Loucy (cell line): ENCODE data around the gene ABHD2.
A peak's percentile ranks its signal among the peaks of the same experiment; 100 is the strongest.

Experiments used
- H2AFZ ChIP-seq: fragments of 200-600 bp; sonication (generic); 2 replicates; pipeline ENCODE4 v1.6.0; 2016; ENCODE audit warnings: antibody characterized with exemption, mild to moderate bottlenecking, low read length, moderate library complexity
- H3F3A ChIP-seq: fragments of 200-600 bp; 2 replicates; pipeline ENCODE4 v1.6.0; 2016; ENCODE audit warnings: antibody characterized with exemption, low read depth, mild to moderate bottlenecking
- H3K27me3 ChIP-seq: fragments of 200-600 bp; sonication (generic); 2 replicates; pipeline ENCODE4 v1.6.1; 2014; ENCODE audit warnings: low read length, mild to moderate bottlenecking; ENCODE audit not compliant: insufficient read depth, poor library complexity, severe bottlenecking
- H3K36me3 ChIP-seq: fragments of 200-600 bp; sonication (generic); 2 replicates; pipeline ENCODE4 v1.6.1; 2016; ENCODE audit warnings: low read length; ENCODE audit not compliant: insufficient read depth
- H3K4me1 ChIP-seq: fragments of 200-600 bp; sonication (generic); 2 replicates; pipeline ENCODE4 v1.5.1; 2014; ENCODE audit warnings: low read length, mild to moderate bottlenecking; ENCODE audit not compliant: insufficient read depth, poor library complexity, severe bottlenecking
- H3K4me2 ChIP-seq: fragments of 200-600 bp; sonication (generic); 2 replicates; pipeline ENCODE4 v1.6.0; 2014; ENCODE audit warnings: antibody characterized with exemption, low read length, low read depth, mild to moderate bottlenecking; ENCODE audit not compliant: poor library complexity, severe bottlenecking
- H3K4me3 ChIP-seq: fragments of 200-600 bp; sonication (generic); 2 replicates; pipeline ENCODE4 v1.5.1; 2014; ENCODE audit warnings: low read length, mild to moderate bottlenecking, mixed read lengths; ENCODE audit not compliant: poor library complexity, severe bottlenecking
- H3K79me2 ChIP-seq: fragments of 200-600 bp; sonication (generic); 2 replicates; pipeline ENCODE4 v1.6.1; 2014; ENCODE audit warnings: low read length; ENCODE audit not compliant: insufficient read depth
- H3K9ac ChIP-seq: fragments of 200-600 bp; sonication (generic); 2 replicates; pipeline ENCODE4 v1.6.0; 2014; ENCODE audit warnings: mild to moderate bottlenecking, low read depth, low read length, moderate library complexity; ENCODE audit not compliant: poor library complexity, severe bottlenecking
- H3K9me2 ChIP-seq: fragments of 200-600 bp; sonication (generic); replicated peaks from 2 replicates; pipeline ENCODE4 v1.6.1; 2016; ENCODE audit warnings: low read depth, low read length, mixed read lengths
- H3K9me3 ChIP-seq: fragments of 200-600 bp; sonication (generic); 2 replicates; pipeline ENCODE4 v1.6.1; 2014; ENCODE audit warnings: mild to moderate bottlenecking, antibody characterized with exemption, low read length, low read depth; ENCODE audit not compliant: insufficient read depth
- H4K20me1 ChIP-seq: fragments of 200-600 bp; sonication (generic); 2 replicates; pipeline ENCODE4 v1.6.0; 2014; ENCODE audit warnings: antibody characterized with exemption, low read length, mild to moderate bottlenecking; ENCODE audit not compliant: insufficient read depth, poor library complexity, severe bottlenecking
- CTCF ChIP-seq: fragments of 200-600 bp; sonication (generic); conservative IDR thresholded peaks from 2 replicates; pipeline ENCODE4 v1.5.1; 2014; ENCODE audit warnings: mild to moderate bottlenecking, antibody characterized with exemption, low read length
- EZH2phosphoT487 ChIP-seq: fragments of 200-600 bp; IDR thresholded peaks from 2 replicates; pipeline ENCODE4 v1.6.1; 2018; ENCODE audit warnings: antibody characterized with exemption, mild to moderate bottlenecking, moderate library complexity, borderline replicate concordance

The ABHD2 gene

GRCh38 chr15:89112341-89112971 lies 24.2 kb downstream of the ABHD2 start:
- H3K79me2 ChIP-seq = peaks cover 14% of the 10 kb centered on the region; the same call in 1 of the 2 replicates
- peaks cover 36% of the 10 kb centered on the region for H3K4me1 ChIP-seq
- no peaks in the 10 kb centered on the region for H4K20me1 ChIP-seq
- H3K9me2 ChIP-seq = no peaks in the 10 kb centered on the region
- no peak overlapping the region for H2AFZ ChIP-seq
- H3K36me3 ChIP-seq = peaks cover 38% of the 10 kb centered on the region; the same call in 1 of the 2 replicates
- no peaks in the 10 kb centered on the region for H3K27me3 ChIP-seq
- TF ChIP-seq CTCF (no peak), EZH2phosphoT487 (no peak)
- H3K4me2 ChIP-seq = peak overlapping the region; percentile 30
- H3K9ac ChIP-seq = peak overlapping the region; percentile 4
- H3F3A ChIP-seq = no peaks in the 10 kb centered on the region
- no peak overlapping the region for H3K4me3 ChIP-seq
- no peaks in the 10 kb centered on the region for H3K9me3 ChIP-seq

DNA sequence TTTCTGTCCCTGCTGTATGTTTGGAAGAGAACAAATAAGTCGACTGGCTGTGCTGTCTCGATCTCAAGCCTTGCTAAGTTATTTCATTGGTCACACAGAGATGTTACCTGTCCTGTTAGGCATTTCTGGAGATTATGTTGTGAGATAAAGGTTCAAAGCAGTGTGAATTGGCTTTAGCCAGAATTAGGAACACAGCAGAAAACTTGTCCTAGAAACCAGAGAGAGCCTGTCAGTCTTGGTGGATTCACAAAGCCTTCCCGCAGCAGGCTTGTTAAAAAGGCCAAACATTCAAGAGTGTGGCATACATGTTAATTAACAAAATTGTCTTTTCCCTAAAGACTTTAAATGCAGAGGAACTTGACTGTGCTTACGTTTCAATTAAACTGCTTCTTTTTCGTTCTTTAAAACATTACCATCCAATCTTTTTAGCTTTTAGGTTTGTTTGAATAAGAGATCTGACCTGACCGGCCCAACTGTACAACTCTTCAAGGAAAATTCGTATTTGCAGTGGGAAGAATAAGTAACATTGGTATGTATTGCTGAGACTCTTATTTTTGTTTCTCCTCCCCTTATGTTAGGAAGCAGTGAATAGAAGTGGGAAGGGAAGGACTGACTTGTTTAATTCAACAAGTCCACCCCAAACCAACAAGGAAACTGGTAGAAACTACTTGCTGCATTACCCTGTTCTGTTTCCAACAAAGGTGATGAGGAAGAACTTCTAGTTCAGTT lies 25.2 kb downstream of the ABHD2 start:
- Histone ChIP-seq H3K4me2 (no peak overlapping the region), H2AFZ (no peak overlapping the region), H4K20me1 (no peaks in the 10 kb centered on the region), H3K27me3 (no peaks in the 10 kb centered on the region), H3K9me2 (no peaks in the 10 kb centered on the region), H3K9ac (no peak overlapping the region), H3K4me3 (no peak overlapping the region), H3K36me3 (peaks cover 46% of the 10 kb centered on the region; the same call in 1 of the 2 replicates), H3K9me3 (no peaks in the 10 kb centered on the region), H3K4me1 (peaks cover 26% of the 10 kb centered on the region), H3K79me2 (peaks cover 9% of the 10 kb centered on the region; the same call in 1 of the 2 replicates), H3F3A (no peaks in the 10 kb centered on the region)
- TF ChIP-seq EZH2phosphoT487 (no peak), CTCF (no peak)

DNA sequence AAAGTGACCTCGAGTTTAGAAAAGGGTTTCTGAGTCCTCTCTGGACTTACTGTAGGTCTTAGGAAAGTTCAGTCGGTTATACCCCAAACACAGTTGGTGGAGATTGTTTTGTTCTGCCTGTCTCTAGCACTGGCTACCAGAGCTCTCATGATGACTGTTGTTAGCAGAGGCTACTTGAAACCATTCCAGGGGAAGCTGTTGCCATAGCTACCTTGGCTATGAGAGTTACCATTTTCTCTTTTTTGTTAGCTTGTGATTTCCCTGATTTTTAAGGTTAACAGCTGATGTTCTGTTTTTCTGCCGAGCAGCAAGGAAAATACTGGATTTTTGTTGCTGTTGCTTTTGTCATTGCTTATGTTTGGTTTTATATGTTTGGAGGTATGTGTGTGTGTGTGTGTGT lies 26.7 kb downstream of the ABHD2 start:
- H3K4me1 ChIP-seq = peaks cover 15% of the 10 kb centered on the region
- H3K9me2 ChIP-seq = no peaks in the 10 kb centered on the region

More for the DNA sequence above, 26.7 kb downstream of the ABHD2 start:
- H3K27me3 ChIP-seq = no peaks in the 10 kb centered on the region
- TF ChIP-seq EZH2phosphoT487 = no peak
- TF ChIP-seq CTCF = no peak
- no peak overlapping the region for H2AFZ ChIP-seq
- H3K9me3 ChIP-seq = no peaks in the 10 kb centered on the region
- no peaks in the 10 kb centered on the region for H4K20me1 ChIP-seq
- H3K79me2 ChIP-seq = peaks cover 5% of the 10 kb centered on the region; the same call in 1 of the 2 replicates
- peaks cover 61% of the 10 kb centered on the region; the same call in 1 of the 2 replicates for H3K36me3 ChIP-seq
- no peaks in the 10 kb centered on the region for H3F3A ChIP-seq
- H3K9ac ChIP-seq = no peak overlapping the region
- no peak overlapping the region for H3K4me2 ChIP-seq
- no peak overlapping the region for H3K4me3 ChIP-seq
